ENCODE results near the gene BACH2.

GRCh38 chr6:90105506-90106170 is 191.0 kb downstream of the BACH2 start:
- TF ChIP-seq EP300 (conservative IDR thresholded peaks at IDR 0.05; ENCODE audit: poor library complexity, severe bottlenecking) (no peak), POLR2AphosphoS5 (IDR thresholded peaks at IDR 0.05) (no peak), EZH2 (IDR thresholded peaks at IDR 0.05; ENCODE audit: borderline replicate concordance, insufficient read depth, low read length, poor library complexity, severe bottlenecking) (no peak), RAD21 (conservative IDR thresholded peaks at IDR 0.05) (no peak), MXI1 (conservative IDR thresholded peaks at IDR 0.05; ENCODE audit: poor library complexity, severe bottlenecking) (no peak)
- TF ChIP-seq, protein P1, sequence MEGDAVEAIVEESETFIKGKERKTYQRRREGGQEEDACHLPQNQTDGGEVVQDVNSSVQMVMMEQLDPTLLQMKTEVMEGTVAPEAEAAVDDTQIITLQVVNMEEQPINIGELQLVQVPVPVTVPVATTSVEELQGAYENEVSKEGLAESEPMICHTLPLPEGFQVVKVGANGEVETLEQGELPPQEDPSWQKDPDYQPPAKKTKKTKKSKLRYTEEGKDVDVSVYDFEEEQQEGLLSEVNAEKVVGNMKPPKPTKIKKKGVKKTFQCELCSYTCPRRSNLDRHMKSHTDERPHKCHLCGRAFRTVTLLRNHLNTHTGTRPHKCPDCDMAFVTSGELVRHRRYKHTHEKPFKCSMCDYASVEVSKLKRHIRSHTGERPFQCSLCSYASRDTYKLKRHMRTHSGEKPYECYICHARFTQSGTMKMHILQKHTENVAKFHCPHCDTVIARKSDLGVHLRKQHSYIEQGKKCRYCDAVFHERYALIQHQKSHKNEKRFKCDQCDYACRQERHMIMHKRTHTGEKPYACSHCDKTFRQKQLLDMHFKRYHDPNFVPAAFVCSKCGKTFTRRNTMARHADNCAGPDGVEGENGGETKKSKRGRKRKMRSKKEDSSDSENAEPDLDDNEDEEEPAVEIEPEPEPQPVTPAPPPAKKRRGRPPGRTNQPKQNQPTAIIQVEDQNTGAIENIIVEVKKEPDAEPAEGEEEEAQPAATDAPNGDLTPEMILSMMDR (IDR thresholded peaks at IDR 0.05; ENCODE audit: poor library complexity, severe bottlenecking) = no peak
- TF ChIP-seq, protein P2, sequence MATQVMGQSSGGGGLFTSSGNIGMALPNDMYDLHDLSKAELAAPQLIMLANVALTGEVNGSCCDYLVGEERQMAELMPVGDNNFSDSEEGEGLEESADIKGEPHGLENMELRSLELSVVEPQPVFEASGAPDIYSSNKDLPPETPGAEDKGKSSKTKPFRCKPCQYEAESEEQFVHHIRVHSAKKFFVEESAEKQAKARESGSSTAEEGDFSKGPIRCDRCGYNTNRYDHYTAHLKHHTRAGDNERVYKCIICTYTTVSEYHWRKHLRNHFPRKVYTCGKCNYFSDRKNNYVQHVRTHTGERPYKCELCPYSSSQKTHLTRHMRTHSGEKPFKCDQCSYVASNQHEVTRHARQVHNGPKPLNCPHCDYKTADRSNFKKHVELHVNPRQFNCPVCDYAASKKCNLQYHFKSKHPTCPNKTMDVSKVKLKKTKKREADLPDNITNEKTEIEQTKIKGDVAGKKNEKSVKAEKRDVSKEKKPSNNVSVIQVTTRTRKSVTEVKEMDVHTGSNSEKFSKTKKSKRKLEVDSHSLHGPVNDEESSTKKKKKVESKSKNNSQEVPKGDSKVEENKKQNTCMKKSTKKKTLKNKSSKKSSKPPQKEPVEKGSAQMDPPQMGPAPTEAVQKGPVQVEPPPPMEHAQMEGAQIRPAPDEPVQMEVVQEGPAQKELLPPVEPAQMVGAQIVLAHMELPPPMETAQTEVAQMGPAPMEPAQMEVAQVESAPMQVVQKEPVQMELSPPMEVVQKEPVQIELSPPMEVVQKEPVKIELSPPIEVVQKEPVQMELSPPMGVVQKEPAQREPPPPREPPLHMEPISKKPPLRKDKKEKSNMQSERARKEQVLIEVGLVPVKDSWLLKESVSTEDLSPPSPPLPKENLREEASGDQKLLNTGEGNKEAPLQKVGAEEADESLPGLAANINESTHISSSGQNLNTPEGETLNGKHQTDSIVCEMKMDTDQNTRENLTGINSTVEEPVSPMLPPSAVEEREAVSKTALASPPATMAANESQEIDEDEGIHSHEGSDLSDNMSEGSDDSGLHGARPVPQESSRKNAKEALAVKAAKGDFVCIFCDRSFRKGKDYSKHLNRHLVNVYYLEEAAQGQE (IDR thresholded peaks at IDR 0.05; ENCODE audit: borderline replicate concordance) = no peak
